Keratinocyte (primary cell): Measurements from ENCODE around the gene U2SURP. TPM values are rescaled to one million over a fixed set of nuclear protein-coding genes. Genes with fewer than 3 reads are reported as not detected.

ENCODE experiments used
- DNase-seq: peaks from one replicate; pipeline ENCODE4 v3.0.0-alpha.2; 2011; ENCODE audit warnings: low read depth, missing footprints, low spot score
- FAIRE-seq: peaks from 2 replicates; lab custom pipeline; 2011; peaks lifted over from hg19 to GRCh38; lab: Jason Lieb, UNC
- H2AFZ ChIP-seq: 2 replicates; pipeline ENCODE4 v1.6.0; 2012; ENCODE audit warnings: low read length, control low read depth, inconsistent platforms; ENCODE audit not compliant: control insufficient read depth
- H3K27ac ChIP-seq: 2 replicates; pipeline ENCODE4 v1.5.1; 2011; ENCODE audit warnings: low read length; ENCODE audit not compliant: control insufficient read depth, insufficient read depth
- H3K27me3 ChIP-seq: 3 replicates; pipeline ENCODE4 v1.6.0; 2011; ENCODE audit warnings: low read length; ENCODE audit not compliant: control insufficient read depth, insufficient read depth; ENCODE audit errors: extremely low read depth
- H3K36me3 ChIP-seq, 2 experiments: 2 replicates in 1 of 2; 3 replicates in 1 of 2; pipeline ENCODE4 v1.5.1; 2011; ENCODE audit warnings: low read length in 2 of 2, mild to moderate bottlenecking in 1 of 2; ENCODE audit not compliant: control insufficient read depth in 2 of 2, insufficient read depth in 2 of 2; ENCODE audit errors: extremely low read depth in 1 of 2
- H3K4me1 ChIP-seq: 3 replicates; pipeline ENCODE4 v1.5.1; 2011; ENCODE audit warnings: low read length; ENCODE audit not compliant: control insufficient read depth, insufficient read depth; ENCODE audit errors: extremely low read depth
- H3K4me2 ChIP-seq: 3 replicates; pipeline ENCODE4 v1.6.0; 2011; ENCODE audit warnings: low read depth, low read length; ENCODE audit not compliant: control insufficient read depth, insufficient read depth; ENCODE audit errors: extremely low read depth
- H3K4me3 ChIP-seq, 3 experiments: fragments of 200-600 bp in 1 of 3; sonication (generic) in 1 of 3; 2 replicates in 2 of 3; 3 replicates in 1 of 3; pipeline ENCODE4 v1.5.1; 2011 to 2016; ENCODE audit warnings: low read length in 3 of 3, mild to moderate bottlenecking in 3 of 3, control low read depth in 2 of 3, inconsistent platforms in 1 of 3, low read depth in 1 of 3, mixed read lengths in 1 of 3, mixed run types in 1 of 3, moderate library complexity in 1 of 3; ENCODE audit not compliant: control insufficient read depth in 2 of 3, insufficient read depth in 2 of 3; ENCODE audit errors: extremely low read depth in 1 of 3
- H3K79me2 ChIP-seq: 2 replicates; pipeline ENCODE4 v1.6.0; 2012; ENCODE audit warnings: low read length; ENCODE audit not compliant: control insufficient read depth, insufficient read depth
- H3K9ac ChIP-seq: 3 replicates; pipeline ENCODE4 v1.6.0; 2011; ENCODE audit warnings: low read length; ENCODE audit not compliant: control insufficient read depth, insufficient read depth; ENCODE audit errors: extremely low read depth
- H3K9me1 ChIP-seq: 3 replicates; pipeline ENCODE4 v1.6.0; 2011; ENCODE audit warnings: low read length; ENCODE audit not compliant: control insufficient read depth, insufficient read depth; ENCODE audit errors: extremely low read depth
- H3K9me3 ChIP-seq: 2 replicates; pipeline ENCODE4 v1.5.1; 2012; ENCODE audit warnings: low read depth, low read length; ENCODE audit not compliant: control insufficient read depth
- H4K20me1 ChIP-seq: 3 replicates; pipeline ENCODE4 v1.6.0; 2011; ENCODE audit warnings: low read length; ENCODE audit not compliant: control insufficient read depth, insufficient read depth; ENCODE audit errors: extremely low read depth
- EZH2 ChIP-seq: IDR thresholded peaks from one replicate; pipeline ENCODE4 v1.6.1; 2012; ENCODE audit warnings: inconsistent platforms, mild to moderate bottlenecking, low read length, moderate library complexity
- dilution Hi-C: fragments of 300-500 bp; cut with MboI; formaldehyde crosslinking; loops from one replicate; pipeline ENCODE4 v1.7.0; 2020; ENCODE audit warnings: low sequenced_read_pairs; ENCODE audit not compliant: extremely low pct_ligation_motif_present
- polyA plus RNA-seq, 5 experiments: library from polyadenylated mRNA; depleted of rRNA in 3 of 5; stranded (reverse) in 3 of 5; stranded (forward) in 1 of 5; unstranded in 1 of 5; fragments of >200 nt; gene quantifications; 1 replicate in 1 of 5; 2 replicates in 3 of 5; 3 replicates in 1 of 5; pipeline versions ENCODE4 v1.2.1 to v1.2.3, GENCODE V29; 2011 to 2012; ENCODE audit warnings: missing spikeins in 2 of 5, low read depth in 1 of 5, low replicate concordance in 1 of 5
- TF ChIP-seq, protein P1 (sequence below), 3 experiments: IDR thresholded peaks in 1 of 3; conservative IDR thresholded peaks in 1 of 3; optimal IDR thresholded peaks in 1 of 3; 2 replicates in 2 of 3; 3 replicates in 1 of 3; pipeline versions ENCODE3 to v1.5.1; 2011; ENCODE audit warnings: low read length in 3 of 3, mild to moderate bottlenecking in 3 of 3, moderate library complexity in 2 of 3, control low read depth in 1 of 3, inconsistent platforms in 1 of 3; ENCODE audit not compliant: insufficient read depth in 2 of 3; ENCODE audit errors: extremely low read depth in 1 of 3

U2SURP gene
- polyA plus RNA-seq, 1 donor (not counting 4 experiments of a cell fraction or from before 2014, with no cell fraction given), result 75.9 TPM

DNA sequence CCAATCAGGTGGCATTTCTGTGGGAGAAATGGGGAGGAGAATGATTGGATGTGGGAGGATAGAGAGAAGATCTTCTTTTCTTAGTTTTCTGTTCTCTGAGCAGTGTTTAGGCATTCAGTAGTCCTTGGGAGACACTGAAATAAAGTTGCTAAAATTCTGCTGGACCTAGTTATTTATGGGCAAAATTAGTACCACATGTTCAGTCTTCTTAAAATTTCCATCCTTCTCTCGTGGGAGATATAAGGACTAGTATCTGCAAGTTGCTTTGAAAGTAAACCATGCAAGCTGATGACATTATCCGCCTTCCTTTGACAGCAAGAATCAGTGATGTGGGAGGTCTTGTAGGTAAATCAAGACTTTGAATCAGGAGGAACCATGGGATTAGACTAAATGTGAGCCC lies 98.3 kb downstream of the U2SURP start:
- DNase-seq (no peak), FAIRE-seq (no peak)
- no peak overlapping the region for H3K27ac ChIP-seq
- no peak overlapping the region for H2AFZ ChIP-seq
- H3K4me3 ChIP-seq, result no peak overlapping the region
- dilution Hi-C loops, result no loop called here
- H3K9ac ChIP-seq, result no peak overlapping the region
- H3K36me3 ChIP-seq, result no peaks in the 10 kb centered on the region
- no peaks in the 10 kb centered on the region for H4K20me1 ChIP-seq
- H3K4me1 ChIP-seq, result no peaks in the 10 kb centered on the region
- no peak for TF ChIP-seq EZH2
- TF ChIP-seq, protein P1, sequence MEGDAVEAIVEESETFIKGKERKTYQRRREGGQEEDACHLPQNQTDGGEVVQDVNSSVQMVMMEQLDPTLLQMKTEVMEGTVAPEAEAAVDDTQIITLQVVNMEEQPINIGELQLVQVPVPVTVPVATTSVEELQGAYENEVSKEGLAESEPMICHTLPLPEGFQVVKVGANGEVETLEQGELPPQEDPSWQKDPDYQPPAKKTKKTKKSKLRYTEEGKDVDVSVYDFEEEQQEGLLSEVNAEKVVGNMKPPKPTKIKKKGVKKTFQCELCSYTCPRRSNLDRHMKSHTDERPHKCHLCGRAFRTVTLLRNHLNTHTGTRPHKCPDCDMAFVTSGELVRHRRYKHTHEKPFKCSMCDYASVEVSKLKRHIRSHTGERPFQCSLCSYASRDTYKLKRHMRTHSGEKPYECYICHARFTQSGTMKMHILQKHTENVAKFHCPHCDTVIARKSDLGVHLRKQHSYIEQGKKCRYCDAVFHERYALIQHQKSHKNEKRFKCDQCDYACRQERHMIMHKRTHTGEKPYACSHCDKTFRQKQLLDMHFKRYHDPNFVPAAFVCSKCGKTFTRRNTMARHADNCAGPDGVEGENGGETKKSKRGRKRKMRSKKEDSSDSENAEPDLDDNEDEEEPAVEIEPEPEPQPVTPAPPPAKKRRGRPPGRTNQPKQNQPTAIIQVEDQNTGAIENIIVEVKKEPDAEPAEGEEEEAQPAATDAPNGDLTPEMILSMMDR (optimal IDR thresholded peaks at IDR 0.05 in 1 of 3, IDR thresholded peaks at IDR 0.05 in 1 of 3, conservative IDR thresholded peaks at IDR 0.05 in 1 of 3; ENCODE audit: extremely low read depth in 1 of 3, insufficient read depth in 2 of 3, low read length in 3 of 3), result no peak
- H3K27me3 ChIP-seq, result peaks cover 7% of the 10 kb centered on the region
- H3K9me1 ChIP-seq, result no peaks in the 10 kb centered on the region
- no peak overlapping the region for H3K4me2 ChIP-seq
- no peaks in the 10 kb centered on the region for H3K9me3 ChIP-seq
- H3K79me2 ChIP-seq, result no peaks in the 10 kb centered on the region

DNA sequence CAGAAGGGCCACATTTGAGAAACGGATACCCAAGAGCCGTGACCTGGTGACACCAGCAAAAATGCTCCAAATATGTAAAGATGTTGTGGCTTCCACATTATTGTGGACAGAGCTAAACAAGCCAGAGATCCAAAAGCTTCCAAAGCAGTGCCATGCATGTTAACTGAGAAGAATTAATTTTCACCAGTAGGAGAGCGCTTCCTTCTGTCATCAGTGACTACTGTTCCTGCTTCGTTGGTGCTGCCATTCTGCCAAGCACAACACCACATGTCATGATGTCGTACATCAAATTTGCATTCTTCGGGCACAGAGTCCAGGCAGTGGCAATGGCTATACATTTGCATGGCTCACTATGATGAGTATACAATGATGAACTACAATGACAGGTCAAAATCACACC lies 99.1 kb downstream of the U2SURP start:
- Histone ChIP-seq H3K27ac (no peak overlapping the region), H3K27me3 (peaks cover 7% of the 10 kb centered on the region), H2AFZ (no peak overlapping the region), H3K4me1 (no peaks in the 10 kb centered on the region), H3K9me1 (no peaks in the 10 kb centered on the region), H3K4me3 (no peak overlapping the region), H3K9ac (no peak overlapping the region), H3K36me3 (no peaks in the 10 kb centered on the region), H3K4me2 (no peak overlapping the region), H3K9me3 (peaks cover 2% of the 10 kb centered on the region), H3K79me2 (no peaks in the 10 kb centered on the region), H4K20me1 (no peaks in the 10 kb centered on the region)
- FAIRE-seq, result no peak
- TF ChIP-seq, protein P1 (optimal IDR thresholded peaks at IDR 0.05 in 1 of 3, IDR thresholded peaks at IDR 0.05 in 1 of 3, conservative IDR thresholded peaks at IDR 0.05 in 1 of 3; ENCODE audit: extremely low read depth in 1 of 3, insufficient read depth in 2 of 3, low read length in 3 of 3), result no peak
- TF ChIP-seq EZH2, result no peak
- dilution Hi-C loops, result no loop called here
- no peak for DNase-seq
